Panc1 (cell line): ENCODE measurements around the gene ITIH5. TPM values are rescaled to one million over a fixed set of nuclear protein-coding genes. Genes with fewer than 3 reads are reported as not detected.

Source experiments
- ATAC-seq: fragments of 200-7000 bp; cut with Tn5 transposase; 2 replicates; pipeline ENCODE4 v1.9.1; 2020; ENCODE audit warnings: mild to moderate bottlenecking, moderate library complexity
- BruUV-seq: library from RNA; stranded (reverse); fragments of 400-500 nt; replicated peaks from 2 replicates; lab custom pipeline; 2021; lab: Mats Ljungman, UMichigan
- CTCF ChIA-PET: fragments of 300-600 bp; sonication (Branson Sonifier 250); formaldehyde crosslinking; loops from one replicate; lab custom pipeline; 2022; ENCODE audit warnings: antibody characterized with exemption; lab: Charles Lee
- POLR2A ChIA-PET: fragments of 300-600 bp; sonication (Branson Sonifier 250); formaldehyde crosslinking; loops from one replicate; lab custom pipeline; 2022; ENCODE audit warnings: antibody characterized with exemption; lab: Charles Lee
- DNase-seq: peaks from one replicate; pipeline ENCODE4 v3.0.0-alpha.2; 2010; ENCODE audit warnings: low read depth, low spot score
- H3K27ac ChIP-seq: 2 replicates; pipeline ENCODE4 v1.5.1; 2011; ENCODE audit warnings: mild to moderate bottlenecking, low read length, inconsistent platforms
- H3K27me3 ChIP-seq: fragments of 200-500 bp; sonication (Bioruptor generic); 2 replicates; pipeline ENCODE4 v1.6.0; 2014; ENCODE audit warnings: low read length, inconsistent platforms; ENCODE audit not compliant: control insufficient read depth, insufficient read depth
- H3K36me3 ChIP-seq: fragments of 200-500 bp; sonication (Bioruptor generic); 2 replicates; pipeline ENCODE4 v1.5.1; 2014; ENCODE audit warnings: inconsistent platforms, mild to moderate bottlenecking, low read length, moderate library complexity; ENCODE audit not compliant: control insufficient read depth, insufficient read depth
- H3K4me1 ChIP-seq: 2 replicates; pipeline ENCODE4 v1.5.1; 2011; ENCODE audit warnings: inconsistent platforms, mild to moderate bottlenecking, low read length, moderate library complexity; ENCODE audit not compliant: control insufficient read depth, insufficient read depth
- H3K4me3 ChIP-seq, 2 experiments: 2 replicates each; pipeline ENCODE4 v1.5.1; 2011 to 2012; ENCODE audit warnings: low read depth in 2 of 2, low read length in 2 of 2, mild to moderate bottlenecking in 2 of 2, inconsistent platforms in 1 of 2, moderate library complexity in 1 of 2
- H3K9me3 ChIP-seq: fragments of 200-500 bp; sonication (Bioruptor generic); 2 replicates; pipeline ENCODE4 v1.5.1; 2014; ENCODE audit warnings: low read depth, mild to moderate bottlenecking, inconsistent platforms, low read length, moderate library complexity; ENCODE audit not compliant: control insufficient read depth, insufficient read depth
- POLR2AphosphoS5 ChIP-seq: IDR thresholded peaks from 2 replicates; pipeline ENCODE4 v1.6.1; 2012; ENCODE audit warnings: mild to moderate bottlenecking, low read depth, low read length, moderate library complexity
- SIN3A ChIP-seq: IDR thresholded peaks from 2 replicates; pipeline ENCODE4 v1.6.1; 2012; ENCODE audit warnings: low read depth, mild to moderate bottlenecking, low read length, moderate library complexity, borderline replicate concordance; ENCODE audit not compliant: insufficient read depth
- TCF7L2 ChIP-seq: IDR thresholded peaks from 2 replicates; pipeline ENCODE4 v1.6.1; 2011; ENCODE audit warnings: mild to moderate bottlenecking, low read depth, low read length, inconsistent platforms
- in situ Hi-C: cut with HindIII; loops from 2 replicates; pipeline ENCODE4 v1.10.0; 2016; ENCODE audit warnings: low sequenced_read_pairs, low pct_unique_long_range_greater_than_20kb
- intact Hi-C: fragments of 100-400 bp; cut with micrococcal nuclease; formaldehyde crosslinking; loops from one replicate; pipeline ENCODE4 v1.10.0; 2022; ENCODE audit not compliant: unreplicated experiment
- total RNA-seq: library from RNA; stranded (reverse); gene quantifications from one replicate; pipeline ENCODE4 v1.2.1, GENCODE V29; 2021; ENCODE audit not compliant: unreplicated experiment
- TF ChIP-seq, protein P1 (sequence below), 2 experiments: IDR thresholded peaks; 2 replicates each; pipeline ENCODE4 v1.6.1; 2011 to 2012; ENCODE audit warnings: low read depth in 2 of 2, control low read depth in 1 of 2, low read length in 1 of 2, mild to moderate bottlenecking in 1 of 2, moderate library complexity in 1 of 2; ENCODE audit not compliant: insufficient read depth in 1 of 2
- TF ChIP-seq, protein P2 (sequence below): fragments of 450-650 bp; IDR thresholded peaks from 2 replicates; pipeline ENCODE4 v1.5.1; 2017; ENCODE audit warnings: mild to moderate bottlenecking

ITIH5 gene
- total RNA-seq, 1 experiment from 2014 or later: not detected

DNA sequence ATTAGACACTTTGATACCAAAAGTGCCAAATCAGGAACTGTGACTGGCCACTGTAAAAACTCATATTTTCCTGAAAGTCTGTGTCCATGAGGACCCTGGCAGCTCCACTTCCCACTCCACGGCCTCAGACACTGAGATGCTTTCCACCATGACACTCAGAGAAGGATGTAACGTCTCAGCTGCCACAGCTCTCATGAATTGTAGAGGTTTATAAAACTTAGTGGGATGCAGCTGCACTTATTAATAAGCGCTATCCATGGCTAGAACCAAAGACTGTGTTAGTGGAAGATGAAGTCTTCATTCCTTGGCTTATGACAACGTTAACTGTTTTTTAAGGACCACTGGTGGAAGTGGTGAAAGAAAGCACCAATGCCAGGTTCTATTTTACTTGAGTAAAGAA, 121.0 kb downstream of the ITIH5 start:
- H3K4me3 ChIP-seq: no peak overlapping the region
- no peaks in the 10 kb centered on the region for H3K9me3 ChIP-seq
- H3K27me3 ChIP-seq: no peaks in the 10 kb centered on the region
- DNase-seq: no peak
- ChIA-PET CTCF (no interaction called here), POLR2A (no interaction called here)
- ATAC-seq: no peak
- in situ Hi-C loops (no loop called here), intact Hi-C loops (no loop called here)
- H3K36me3 ChIP-seq: no peaks in the 10 kb centered on the region
- no peak overlapping the region for H3K27ac ChIP-seq
- BruUV-seq: no TSS peak
- H3K4me1 ChIP-seq: no peaks in the 10 kb centered on the region
- no peak for TF ChIP-seq SIN3A
- TF ChIP-seq, protein P1, sequence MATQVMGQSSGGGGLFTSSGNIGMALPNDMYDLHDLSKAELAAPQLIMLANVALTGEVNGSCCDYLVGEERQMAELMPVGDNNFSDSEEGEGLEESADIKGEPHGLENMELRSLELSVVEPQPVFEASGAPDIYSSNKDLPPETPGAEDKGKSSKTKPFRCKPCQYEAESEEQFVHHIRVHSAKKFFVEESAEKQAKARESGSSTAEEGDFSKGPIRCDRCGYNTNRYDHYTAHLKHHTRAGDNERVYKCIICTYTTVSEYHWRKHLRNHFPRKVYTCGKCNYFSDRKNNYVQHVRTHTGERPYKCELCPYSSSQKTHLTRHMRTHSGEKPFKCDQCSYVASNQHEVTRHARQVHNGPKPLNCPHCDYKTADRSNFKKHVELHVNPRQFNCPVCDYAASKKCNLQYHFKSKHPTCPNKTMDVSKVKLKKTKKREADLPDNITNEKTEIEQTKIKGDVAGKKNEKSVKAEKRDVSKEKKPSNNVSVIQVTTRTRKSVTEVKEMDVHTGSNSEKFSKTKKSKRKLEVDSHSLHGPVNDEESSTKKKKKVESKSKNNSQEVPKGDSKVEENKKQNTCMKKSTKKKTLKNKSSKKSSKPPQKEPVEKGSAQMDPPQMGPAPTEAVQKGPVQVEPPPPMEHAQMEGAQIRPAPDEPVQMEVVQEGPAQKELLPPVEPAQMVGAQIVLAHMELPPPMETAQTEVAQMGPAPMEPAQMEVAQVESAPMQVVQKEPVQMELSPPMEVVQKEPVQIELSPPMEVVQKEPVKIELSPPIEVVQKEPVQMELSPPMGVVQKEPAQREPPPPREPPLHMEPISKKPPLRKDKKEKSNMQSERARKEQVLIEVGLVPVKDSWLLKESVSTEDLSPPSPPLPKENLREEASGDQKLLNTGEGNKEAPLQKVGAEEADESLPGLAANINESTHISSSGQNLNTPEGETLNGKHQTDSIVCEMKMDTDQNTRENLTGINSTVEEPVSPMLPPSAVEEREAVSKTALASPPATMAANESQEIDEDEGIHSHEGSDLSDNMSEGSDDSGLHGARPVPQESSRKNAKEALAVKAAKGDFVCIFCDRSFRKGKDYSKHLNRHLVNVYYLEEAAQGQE (IDR thresholded peaks at IDR 0.05; ENCODE audit: insufficient read depth in 1 of 2, low read depth in 2 of 2, low read length in 1 of 2): no peak
- no peak for TF ChIP-seq TCF7L2
- no peak for TF ChIP-seq POLR2AphosphoS5
- TF ChIP-seq, protein P2, sequence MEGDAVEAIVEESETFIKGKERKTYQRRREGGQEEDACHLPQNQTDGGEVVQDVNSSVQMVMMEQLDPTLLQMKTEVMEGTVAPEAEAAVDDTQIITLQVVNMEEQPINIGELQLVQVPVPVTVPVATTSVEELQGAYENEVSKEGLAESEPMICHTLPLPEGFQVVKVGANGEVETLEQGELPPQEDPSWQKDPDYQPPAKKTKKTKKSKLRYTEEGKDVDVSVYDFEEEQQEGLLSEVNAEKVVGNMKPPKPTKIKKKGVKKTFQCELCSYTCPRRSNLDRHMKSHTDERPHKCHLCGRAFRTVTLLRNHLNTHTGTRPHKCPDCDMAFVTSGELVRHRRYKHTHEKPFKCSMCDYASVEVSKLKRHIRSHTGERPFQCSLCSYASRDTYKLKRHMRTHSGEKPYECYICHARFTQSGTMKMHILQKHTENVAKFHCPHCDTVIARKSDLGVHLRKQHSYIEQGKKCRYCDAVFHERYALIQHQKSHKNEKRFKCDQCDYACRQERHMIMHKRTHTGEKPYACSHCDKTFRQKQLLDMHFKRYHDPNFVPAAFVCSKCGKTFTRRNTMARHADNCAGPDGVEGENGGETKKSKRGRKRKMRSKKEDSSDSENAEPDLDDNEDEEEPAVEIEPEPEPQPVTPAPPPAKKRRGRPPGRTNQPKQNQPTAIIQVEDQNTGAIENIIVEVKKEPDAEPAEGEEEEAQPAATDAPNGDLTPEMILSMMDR: no peak

DNA sequence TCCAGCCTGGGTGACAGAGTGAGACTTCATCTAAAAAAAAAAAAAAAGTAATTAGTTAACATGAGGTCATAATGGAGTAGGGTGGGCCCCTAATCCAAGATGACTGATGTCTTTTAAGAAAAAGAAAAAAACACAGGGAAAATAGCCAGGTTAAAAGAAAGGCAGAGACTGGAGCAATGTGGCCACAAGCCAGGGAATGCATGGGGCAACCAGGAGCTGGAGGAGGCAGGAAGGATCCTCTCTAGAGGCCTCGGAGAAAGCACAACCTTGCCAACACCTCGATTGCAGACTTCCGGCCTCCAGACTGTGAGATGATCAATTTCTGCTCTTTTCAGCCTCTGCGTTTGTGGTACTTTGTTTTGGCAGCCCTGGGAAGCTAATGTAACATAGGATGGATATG, 121.5 kb downstream of the ITIH5 start:
- POLR2A ChIA-PET: no interaction called here
- intact Hi-C loops: no loop called here
- Histone ChIP-seq H3K36me3 (no peaks in the 10 kb centered on the region), H3K4me1 (no peaks in the 10 kb centered on the region), H3K9me3 (no peaks in the 10 kb centered on the region), H3K27ac (no peak overlapping the region), H3K4me3 (no peak overlapping the region), H3K27me3 (no peaks in the 10 kb centered on the region)
- BruUV-seq: no TSS peak
- TF ChIP-seq, protein P1 (IDR thresholded peaks at IDR 0.05; ENCODE audit: insufficient read depth in 1 of 2, low read depth in 2 of 2, low read length in 1 of 2): no peak
- no peak for TF ChIP-seq SIN3A
- TF ChIP-seq, protein P2: no peak
- TF ChIP-seq POLR2AphosphoS5: no peak
- no peak for TF ChIP-seq TCF7L2
- no peak for DNase-seq
- CTCF ChIA-PET: no interaction called here
- ATAC-seq: no peak
- in situ Hi-C loops: no loop called here
